ENCODE measurements around the gene INSM2. TPM values are rescaled to one million over a fixed set of nuclear protein-coding genes. Genes with fewer than 3 reads are reported as not detected.

The INSM2 gene
- total RNA-seq, 1 donor from 2014 or later: not detected

DNA sequence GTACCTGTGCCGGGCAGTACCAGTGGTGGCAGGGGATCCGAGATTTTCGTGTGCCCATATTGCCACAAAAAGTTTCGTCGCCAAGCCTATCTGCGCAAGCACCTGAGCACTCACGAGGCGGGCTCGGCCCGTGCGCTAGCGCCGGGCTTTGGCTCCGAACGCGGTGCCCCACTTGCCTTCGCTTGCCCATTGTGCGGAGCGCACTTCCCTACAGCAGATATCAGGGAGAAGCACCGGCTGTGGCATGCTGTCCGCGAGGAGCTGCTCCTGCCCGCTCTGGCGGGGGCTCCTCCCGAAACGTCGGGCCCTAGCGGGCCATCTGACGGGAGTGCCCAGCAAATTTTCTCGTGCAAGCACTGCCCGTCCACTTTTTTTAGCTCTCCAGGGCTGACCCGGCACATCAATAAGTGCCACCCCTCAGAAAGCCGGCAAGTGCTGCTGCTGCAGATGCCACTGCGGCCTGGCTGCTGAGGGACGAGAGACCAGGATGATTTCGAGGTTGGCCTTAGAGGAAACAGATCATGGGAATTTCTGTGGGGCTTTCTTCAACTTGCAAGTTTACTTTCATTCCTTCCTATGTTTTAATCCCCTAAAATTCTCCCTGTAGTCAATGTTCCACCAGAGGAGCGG lies 1.6 kb downstream of the INSM2 start:
- H3K27ac Mint-ChIP-seq (ENCODE audit: unreplicated experiment): no peak overlapping the region
- peaks cover 38% of the 10 kb centered on the region for H3K27me3 Mint-ChIP-seq (ENCODE audit: low read depth, unreplicated experiment)
- peaks cover 2% of the 10 kb centered on the region for H3K4me1 Mint-ChIP-seq (ENCODE audit: low read depth, unreplicated experiment)
- H3K4me3 Mint-ChIP-seq (ENCODE audit: unreplicated experiment): no peak overlapping the region
- Histone ChIP-seq H3K4me3 (ENCODE audit: insufficient read depth, low read depth, low read length) (peak overlapping the region; percentile 51), H3K4me2 (ENCODE audit: low read length) (peak overlapping the region; percentile 91), H3K27me3 (ENCODE audit: insufficient read depth, low read length) (peaks cover 32% of the 10 kb centered on the region), H3K27ac (ENCODE audit: low read depth, low read length) (no peak overlapping the region), H4K20me1 (ENCODE audit: insufficient read depth, low read length) (no peaks in the 10 kb centered on the region), H2AFZ (ENCODE audit: low read depth, low read length) (peak overlapping the region; percentile 13), H3K79me2 (ENCODE audit: insufficient read depth, low read length) (no peaks in the 10 kb centered on the region), H3K36me3 (ENCODE audit: insufficient read depth, low read length) (no peaks in the 10 kb centered on the region), H3K9ac (ENCODE audit: low read length) (no peak overlapping the region), H3K9me3 (ENCODE audit: insufficient read depth, low read depth, low read length) (no peaks in the 10 kb centered on the region), H3K4me1 (ENCODE audit: insufficient read depth, low read length) (peaks cover 18% of the 10 kb centered on the region)
- FAIRE-seq (no peak), DNase-seq (ENCODE audit: low read depth) (no peak)
- no peaks in the 10 kb centered on the region for H3K36me3 Mint-ChIP-seq (ENCODE audit: low read depth, unreplicated experiment)
- TF ChIP-seq EZH2 (IDR thresholded peaks at IDR 0.05; ENCODE audit: insufficient read depth, low read length): no peak
- TF ChIP-seq CTCF (IDR thresholded peaks at IDR 0.05; ENCODE audit: insufficient read depth, low read depth, low read length): no peak
- no peaks in the 10 kb centered on the region for H3K9me3 Mint-ChIP-seq (ENCODE audit: unreplicated experiment)

DNA sequence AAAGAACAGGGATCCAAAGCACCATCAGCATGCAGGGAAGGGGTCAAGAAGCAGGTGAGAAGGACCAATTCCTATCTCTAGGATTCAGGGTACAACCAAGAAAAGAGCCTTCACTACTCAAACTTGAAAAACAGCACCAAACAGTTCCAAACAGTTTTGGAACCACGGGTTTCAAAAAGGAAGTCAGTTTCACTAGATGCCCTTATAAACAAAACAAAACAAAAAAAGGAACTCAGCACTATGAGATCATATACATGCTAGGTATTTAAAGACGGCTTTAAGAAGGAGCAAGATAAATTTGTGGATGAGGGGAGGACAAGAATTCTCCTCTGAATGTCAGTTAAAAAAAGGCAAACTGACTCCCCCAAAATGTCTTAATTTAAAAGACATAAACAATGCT lies 6.0 kb downstream of the INSM2 start:
- Histone ChIP-seq H3K9ac (ENCODE audit: low read length) (no peak overlapping the region), H3K79me2 (ENCODE audit: insufficient read depth, low read length) (no peaks in the 10 kb centered on the region), H4K20me1 (ENCODE audit: insufficient read depth, low read length) (no peaks in the 10 kb centered on the region), H2AFZ (ENCODE audit: low read depth, low read length) (no peak overlapping the region), H3K9me3 (ENCODE audit: insufficient read depth, low read depth, low read length) (no peaks in the 10 kb centered on the region), H3K4me3 (ENCODE audit: insufficient read depth, low read depth, low read length) (no peak overlapping the region), H3K36me3 (ENCODE audit: insufficient read depth, low read length) (no peaks in the 10 kb centered on the region), H3K4me2 (ENCODE audit: low read length) (no peak overlapping the region), H3K27me3 (ENCODE audit: insufficient read depth, low read length) (peaks cover 5% of the 10 kb centered on the region), H3K4me1 (ENCODE audit: insufficient read depth, low read length) (peaks cover 6% of the 10 kb centered on the region), H3K27ac (ENCODE audit: low read depth, low read length) (no peak overlapping the region)
- no peak overlapping the region for H3K27ac Mint-ChIP-seq (ENCODE audit: unreplicated experiment)
- H3K36me3 Mint-ChIP-seq (ENCODE audit: low read depth, unreplicated experiment): peaks cover 3% of the 10 kb centered on the region
- DNase-seq (ENCODE audit: low read depth) (no peak), FAIRE-seq (no peak)
- H3K4me3 Mint-ChIP-seq (ENCODE audit: unreplicated experiment): no peak overlapping the region
- H3K9me3 Mint-ChIP-seq (ENCODE audit: unreplicated experiment): no peaks in the 10 kb centered on the region
- peaks cover 20% of the 10 kb centered on the region for H3K27me3 Mint-ChIP-seq (ENCODE audit: low read depth, unreplicated experiment)
- TF ChIP-seq CTCF (IDR thresholded peaks at IDR 0.05; ENCODE audit: insufficient read depth, low read depth, low read length) (no peak), EZH2 (IDR thresholded peaks at IDR 0.05; ENCODE audit: insufficient read depth, low read length) (no peak)
- peaks cover 2% of the 10 kb centered on the region for H3K4me1 Mint-ChIP-seq (ENCODE audit: low read depth, unreplicated experiment)

DNA sequence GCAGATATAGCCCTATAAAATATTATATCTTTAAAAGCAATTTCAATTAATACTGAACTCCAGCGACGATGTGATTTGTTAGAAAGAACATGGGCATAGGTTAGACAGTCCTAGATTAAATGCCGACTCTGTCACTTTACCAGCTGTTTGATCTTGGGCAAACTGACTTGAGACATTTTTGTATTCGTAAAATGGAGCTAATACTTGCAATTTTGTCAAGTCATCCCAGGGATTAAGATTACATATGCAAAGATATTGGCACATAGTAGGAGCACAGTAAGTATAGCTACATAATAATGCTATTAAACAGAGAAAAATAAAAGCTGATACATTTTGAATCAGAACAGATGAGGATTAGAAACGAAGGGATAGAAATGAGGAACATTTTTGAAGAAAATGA lies 9.0 kb downstream of the INSM2 start:
- Histone ChIP-seq H3K4me2 (ENCODE audit: low read length) (no peak overlapping the region), H3K4me3 (ENCODE audit: insufficient read depth, low read depth, low read length) (no peak overlapping the region), H3K27ac (ENCODE audit: low read depth, low read length) (no peak overlapping the region), H4K20me1 (ENCODE audit: insufficient read depth, low read length) (no peaks in the 10 kb centered on the region), H3K79me2 (ENCODE audit: insufficient read depth, low read length) (no peaks in the 10 kb centered on the region), H3K4me1 (ENCODE audit: insufficient read depth, low read length) (no peaks in the 10 kb centered on the region), H3K9me3 (ENCODE audit: insufficient read depth, low read depth, low read length) (no peaks in the 10 kb centered on the region), H2AFZ (ENCODE audit: low read depth, low read length) (no peak overlapping the region), H3K36me3 (ENCODE audit: insufficient read depth, low read length) (no peaks in the 10 kb centered on the region), H3K27me3 (ENCODE audit: insufficient read depth, low read length) (no peaks in the 10 kb centered on the region), H3K9ac (ENCODE audit: low read length) (no peak overlapping the region)
- no peaks in the 10 kb centered on the region for H3K27me3 Mint-ChIP-seq (ENCODE audit: low read depth, unreplicated experiment)
- no peaks in the 10 kb centered on the region for H3K9me3 Mint-ChIP-seq (ENCODE audit: unreplicated experiment)
- no peak for DNase-seq (ENCODE audit: low read depth)
- no peak overlapping the region for H3K4me3 Mint-ChIP-seq (ENCODE audit: unreplicated experiment)
- no peaks in the 10 kb centered on the region for H3K4me1 Mint-ChIP-seq (ENCODE audit: low read depth, unreplicated experiment)
- H3K27ac Mint-ChIP-seq (ENCODE audit: unreplicated experiment): no peak overlapping the region
- no peak for FAIRE-seq
- H3K36me3 Mint-ChIP-seq (ENCODE audit: low read depth, unreplicated experiment): peaks cover 3% of the 10 kb centered on the region
- TF ChIP-seq CTCF (IDR thresholded peaks at IDR 0.05; ENCODE audit: insufficient read depth, low read depth, low read length) (no peak), EZH2 (IDR thresholded peaks at IDR 0.05; ENCODE audit: insufficient read depth, low read length) (no peak)
